MM.1S (cell line): ENCODE measurements around the gene PIGT.

Experiments
- CTCF ChIP-seq: fragments of 300-600 bp; sonication (generic); IDR thresholded peaks from 2 replicates; pipeline ENCODE4 v1.5.1; 2016; ENCODE audit warnings: antibody characterized with exemption, low read length, mixed read lengths
- EZH2 ChIP-seq: fragments of 300-600 bp; sonication (generic); optimal IDR thresholded peaks from 2 replicates; pipeline ENCODE3; 2017; ENCODE audit warnings: low read depth, mild to moderate bottlenecking, antibody characterized with exemption, low read length, mixed read lengths
- EZH2phosphoT487 ChIP-seq: fragments of 300-600 bp; sonication (generic); IDR thresholded peaks from 2 replicates; pipeline ENCODE4 v1.6.1; 2018; ENCODE audit warnings: antibody characterized with exemption, low read length

GRCh38 chr20:45427236-45428149 is 11.6 kb downstream of the PIGT start:
- TF ChIP-seq CTCF, result no peak
- TF ChIP-seq EZH2phosphoT487, result no peak
- TF ChIP-seq EZH2, result no peak
